SK-N-SH (cell line): ENCODE results near the gene BBC3. TPM values are rescaled to one million over a fixed set of nuclear protein-coding genes. Genes with fewer than 3 reads are reported as not detected.

Experiments
- CTCF ChIA-PET: fragments of 300-600, 350-600 bp; formaldehyde crosslinking; extraction: SDS; loops from one replicate; lab custom pipeline; 2021; lab: Yijun Ruan, JAX
- POLR2A ChIA-PET: fragments of 350-600 bp; sonication (Branson Sonifier 250); formaldehyde crosslinking; extraction: SDS; loops from one replicate; lab custom pipeline; 2020; ENCODE audit warnings: antibody characterized with exemption, inconsistent platforms; lab: Yijun Ruan, JAX
- DNase-seq: peaks from one replicate; pipeline ENCODE4 v3.0.0; 2012
- H2AFZ ChIP-seq: fragments of 200-600 bp; sonication (generic); 2 replicates; pipeline ENCODE4 v1.8.1; 2016; ENCODE audit warnings: antibody characterized with exemption, mild to moderate bottlenecking, low read depth
- H3F3A ChIP-seq: fragments of 200-600 bp; sonication (generic); replicated peaks from 2 replicates; pipeline ENCODE3; 2016; ENCODE audit warnings: antibody characterized with exemption, mild to moderate bottlenecking; ENCODE audit not compliant: insufficient read depth
- H3K27ac ChIP-seq, 2 experiments: fragments of 200-500 bp in 1 of 2; fragments of 200-600 bp in 1 of 2; sonication (Bioruptor generic) in 1 of 2; sonication (generic), shearing (Covaris generic) in 1 of 2; 2 replicates each; pipeline versions ENCODE4 v1.5.1 to v1.6.1; 2014 to 2016; ENCODE audit warnings: low read depth in 2 of 2, inconsistent platforms in 1 of 2, low read length in 1 of 2, mild to moderate bottlenecking in 1 of 2, mixed read lengths in 1 of 2
- H3K27me3 ChIP-seq: fragments of 200-600 bp; sonication (generic), shearing (Covaris generic); 2 replicates; pipeline ENCODE4 v1.6.1; 2016; ENCODE audit warnings: mixed run types; ENCODE audit not compliant: insufficient read depth
- H3K36me3 ChIP-seq, 2 experiments: fragments of 200-500 bp in 1 of 2; fragments of 200-600 bp in 1 of 2; sonication (Bioruptor generic) in 1 of 2; sonication (generic) in 1 of 2; replicated peaks in 1 of 2; 2 replicates each; pipeline versions ENCODE3 to v1.5.1; 2014 to 2016; ENCODE audit warnings: low read length in 1 of 2, mild to moderate bottlenecking in 1 of 2; ENCODE audit not compliant: insufficient read depth in 2 of 2, control insufficient read depth in 1 of 2
- H3K4me1 ChIP-seq, 2 experiments: fragments of 200-500 bp in 1 of 2; fragments of 200-600 bp in 1 of 2; sonication (Bioruptor generic) in 1 of 2; sonication (generic), shearing (Covaris generic) in 1 of 2; 2 replicates each; pipeline versions ENCODE4 v1.5.1 to v1.6.1; 2014 to 2016; ENCODE audit warnings: low read depth in 1 of 2, low read length in 1 of 2, mixed run types in 1 of 2; ENCODE audit not compliant: insufficient read depth in 2 of 2, control insufficient read depth in 1 of 2
- H3K4me2 ChIP-seq: fragments of 200-600 bp; sonication (generic), shearing (Covaris generic); 2 replicates; pipeline ENCODE4 v1.6.1; 2017; ENCODE audit warnings: mixed run types
- H3K4me3 ChIP-seq, 2 experiments: fragments of 200-500 bp in 1 of 2; fragments of 200-600 bp in 1 of 2; sonication (Bioruptor generic) in 1 of 2; sonication (generic), shearing (Covaris generic) in 1 of 2; 2 replicates each; pipeline versions ENCODE4 v1.5.1 to v1.8.1; 2014 to 2016; ENCODE audit warnings: low read depth in 2 of 2, inconsistent platforms in 1 of 2, low read length in 1 of 2, mild to moderate bottlenecking in 1 of 2, mixed read lengths in 1 of 2, moderate library complexity in 1 of 2
- H3K79me2 ChIP-seq: fragments of 200-600 bp; sonication (generic); 2 replicates; pipeline ENCODE4 v1.8.1; 2017; ENCODE audit warnings: mild to moderate bottlenecking; ENCODE audit not compliant: insufficient read depth
- H3K9ac ChIP-seq: fragments of 200-600 bp; sonication (generic); 2 replicates; pipeline ENCODE4 v1.6.1; 2017; ENCODE audit warnings: mixed run types
- H3K9me2 ChIP-seq: fragments of 200-600 bp; sonication (generic); 2 replicates; pipeline ENCODE4 v1.6.1; 2017; ENCODE audit warnings: mixed run types
- H3K9me3 ChIP-seq: fragments of 200-600 bp; sonication (generic); 2 replicates; pipeline ENCODE4 v1.6.1; 2017; ENCODE audit warnings: mixed run types, mild to moderate bottlenecking, moderate library complexity
- H4K20me1 ChIP-seq: fragments of 200-600 bp; sonication (generic); 2 replicates; pipeline ENCODE4 v1.6.1; 2017; ENCODE audit warnings: mild to moderate bottlenecking, mixed run types; ENCODE audit not compliant: insufficient read depth
- CHD2 ChIP-seq: fragments of 150-350 bp; IDR thresholded peaks from 2 replicates; pipeline ENCODE4 v1.6.1; 2018; ENCODE audit warnings: low read length; ENCODE audit not compliant: partially characterized antibody
- CTCF ChIP-seq: fragments of 200-600 bp; sonication (generic); IDR thresholded peaks from 2 replicates; pipeline ENCODE4 v1.6.1; 2017; ENCODE audit warnings: antibody characterized with exemption, mild to moderate bottlenecking, moderate library complexity
- ELF1 ChIP-seq: IDR thresholded peaks from 2 replicates; pipeline ENCODE4 v1.4.0; 2012
- EP300 ChIP-seq, 2 experiments: IDR thresholded peaks; 2 replicates each; pipeline versions ENCODE4 v1.4.0 to v1.6.1; 2012; ENCODE audit warnings: borderline replicate concordance in 1 of 2, low read depth in 1 of 2, low read length in 1 of 2
- FOXJ3 ChIP-seq: sonication (generic); formaldehyde crosslinking; IDR thresholded peaks from 2 replicates; pipeline ENCODE4 v1.5.1; 2020; ENCODE audit warnings: mild to moderate bottlenecking, missing genetic modification reagents
- GABPA ChIP-seq: IDR thresholded peaks from 2 replicates; pipeline ENCODE4 v1.4.0; 2012; ENCODE audit warnings: low read depth, mild to moderate bottlenecking
- MAX ChIP-seq: IDR thresholded peaks from 2 replicates; pipeline ENCODE4 v1.4.0; 2012; ENCODE audit warnings: low read depth
- MEF2A ChIP-seq: IDR thresholded peaks from 2 replicates; pipeline ENCODE4 v1.4.0; 2012; ENCODE audit warnings: low read depth, borderline replicate concordance
- MXI1 ChIP-seq: IDR thresholded peaks from 2 replicates; pipeline ENCODE4 v1.6.1; 2012; ENCODE audit warnings: mild to moderate bottlenecking, low read depth, low read length, improper control_type of control experiment
- NFIC ChIP-seq: IDR thresholded peaks from 2 replicates; pipeline ENCODE4 v1.4.0; 2012; ENCODE audit warnings: borderline replicate concordance
- NRF1 ChIP-seq: IDR thresholded peaks from 2 replicates; pipeline ENCODE4 v1.6.1; 2012; ENCODE audit warnings: low read depth, mild to moderate bottlenecking, low read length
- PBX3 ChIP-seq: IDR thresholded peaks from 2 replicates; pipeline ENCODE4; 2012
- REST ChIP-seq: IDR thresholded peaks from 2 replicates; pipeline ENCODE4 v1.6.1; 2012; ENCODE audit warnings: mild to moderate bottlenecking, low read depth, low read length, moderate library complexity
- RXRA ChIP-seq: IDR thresholded peaks from 2 replicates; pipeline ENCODE4 v1.4.0; 2012; ENCODE audit warnings: low read depth, mild to moderate bottlenecking, borderline replicate concordance
- SIN3A ChIP-seq: IDR thresholded peaks from 2 replicates; pipeline ENCODE4 v1.6.1; 2012; ENCODE audit warnings: low read depth, mild to moderate bottlenecking, low read length, moderate library complexity, borderline replicate concordance
- SMC3 ChIP-seq: IDR thresholded peaks from 2 replicates; pipeline ENCODE4 v1.6.1; 2012; ENCODE audit warnings: low read depth, low read length, improper control_type of control experiment
- TAF1 ChIP-seq: IDR thresholded peaks from 2 replicates; pipeline ENCODE4 v1.6.1; 2012; ENCODE audit warnings: low read depth, mild to moderate bottlenecking, low read length, moderate library complexity, borderline replicate concordance
- TCF12 ChIP-seq: IDR thresholded peaks from 2 replicates; pipeline ENCODE4 v1.4.0; 2012
- USF1 ChIP-seq: IDR thresholded peaks from 2 replicates; pipeline ENCODE4 v1.4.0; 2012; ENCODE audit warnings: low read depth, borderline replicate concordance
- YY1 ChIP-seq: IDR thresholded peaks from 2 replicates; pipeline ENCODE4 v1.4.0; 2012; ENCODE audit warnings: low read depth, mild to moderate bottlenecking
- WGBS: methylation state at CpG from one replicate; pipeline ENCODE4 v1.1.6; 2017; ENCODE audit warnings: low lambda C conversion rate; 5-methylcytosine and 5-hydroxymethylcytosine counted together
- polyA plus RNA-seq, 3 experiments: library from polyadenylated mRNA; depleted of rRNA; stranded (reverse); fragments of >200 nt; gene quantifications; 2 replicates each; pipeline ENCODE4 v1.2.3, GENCODE V29; 2012

BBC3 gene
- polyA plus RNA-seq, 1 of the 3 experiments (the other 2 are of a cell fraction) = 14.5 TPM

- TF ChIP-seq NFIC = 0 out of 2 replicates have a peak, but pooled peaks have one; percentile 8
- no peak for TF ChIP-seq TCF12
- no peak for TF ChIP-seq SMC3
- TF ChIP-seq MAX = 0 out of 2 replicates have a peak, but pooled peaks have one; percentile 18
- TF ChIP-seq REST = no peak
- TF ChIP-seq GABPA = no peak
- no peak for TF ChIP-seq FOXJ3
- no peak for TF ChIP-seq TAF1
- TF ChIP-seq, all 33 proteins: peak for 5
Measured at GRCh38 chr19:47256693-47257410, 25.9 kb upstream of the BBC3 start (continued).

- no peaks in the 10 kb centered on the region; the same call in 1 of the 2 replicates for H4K20me1 ChIP-seq
- no peaks in the 10 kb centered on the region for H3K27me3 ChIP-seq
- H3K36me3 ChIP-seq = peaks cover 24 to 26% of the 10 kb centered on the region in 2 experiments
- H3K79me2 ChIP-seq = peaks cover 34% of the 10 kb centered on the region
- POLR2A ChIA-PET = interaction anchor here (0.6 to 2.6 kb wide), 12 partner anchors 9 to 468 kb away, joined by 3 to 18 read pairs (median 4); partner anchors contain the start of genes AP2S1, INAFM1 and ZC3H4
- no peaks in the 10 kb centered on the region for H3K9me2 ChIP-seq
- peak within 1 kb of the TSS; percentile 88 for H3K4me2 ChIP-seq
- H2AFZ ChIP-seq = peak within 1 kb of the TSS; percentile 68
- peaks cover 9 to 13% of the 10 kb centered on the region in 2 experiments; a peak in 2 of 4 replicates for H3K4me1 ChIP-seq
- H3K9ac ChIP-seq = peak within 1 kb of the TSS; percentile 73
- H3F3A ChIP-seq = peaks cover 16% of the 10 kb centered on the region
- no peak for DNase-seq
- no peaks in the 10 kb centered on the region for H3K9me3 ChIP-seq
- WGBS = 28% methylated on average over 24 of the region's 60 CpGs
- H3K4me3 ChIP-seq = peak within 1 kb of the TSS; percentile 69 to 72
- CTCF ChIA-PET = interaction anchor here (1.1 to 6.4 kb wide), 5 partner anchors 8 to 106 kb away, joined by 3 to 51 read pairs (median 4); no protein-coding TSS in a partner anchor
- H3K27ac ChIP-seq = peak within 1 kb of the TSS; percentile 94
- no peak; the same call in 1 of the 2 replicates for TF ChIP-seq NFIC
- no peak for TF ChIP-seq YY1
- TF ChIP-seq PBX3 = no peak
- TF ChIP-seq CTCF = no peak
- TF ChIP-seq TAF1 = peak; percentile 56; the same call in 1 of the 2 replicates
- TF ChIP-seq USF1 = peak; percentile 97
- TF ChIP-seq TCF12 = no peak
- TF ChIP-seq CHD2 = no peak
- TF ChIP-seq MEF2A = no peak
- TF ChIP-seq SMC3 = no peak
- TF ChIP-seq RXRA = no peak
- no peak for TF ChIP-seq NRF1
- peak; percentile 92 for TF ChIP-seq GABPA
- TF ChIP-seq EP300 (IDR thresholded peaks at IDR 0.05; ENCODE audit: borderline replicate concordance in 1 of 2, low read depth in 1 of 2, low read length in 1 of 2) = no peak
- TF ChIP-seq MXI1 = peak; percentile 60; the same call in 1 of the 2 replicates
- peak; percentile 85 for TF ChIP-seq ELF1
- peak; percentile 68; the same call in 1 of the 2 replicates for TF ChIP-seq SIN3A
- TF ChIP-seq FOXJ3 = no peak
Measured at GRCh38 chr19:47255879-47256692, 25.1 kb upstream of the BBC3 start, which contains the start of gene CCDC9. Gene CCDC9, plus strand, starts transcription at chr19:47256525. Its CDS starts 1,876 bp downstream, at chr19:47258401.
